Astrocyte of the cerebellum (primary cell): Measurements from ENCODE around the gene TTC29.
A peak's percentile ranks its signal among the peaks of the same experiment; 100 is the strongest.

Source experiments
- DNase-seq: peaks from one replicate; pipeline ENCODE4 v3.0.0-alpha.2; 2011; ENCODE audit warnings: low read depth
- H3K4me3 ChIP-seq: 2 replicates; pipeline ENCODE4 v1.5.1; 2011; ENCODE audit warnings: mild to moderate bottlenecking, low read depth, low read length, moderate library complexity
- CTCF ChIP-seq: IDR thresholded peaks from 2 replicates; pipeline ENCODE4 v1.5.1; 2012; ENCODE audit warnings: low read length, low read depth, moderate library complexity, mild to moderate bottlenecking; ENCODE audit errors: missing control alignments
- in situ Hi-C: cut with HindIII; loops from 2 replicates; pipeline ENCODE4 v1.10.0; 2017; ENCODE audit warnings: low sequenced_read_pairs

TTC29 gene

GRCh38 chr4:146969126-146969525 is 23.5 kb upstream of the TTC29 start:
- DNase-seq = no peak
- no peak overlapping the region for H3K4me3 ChIP-seq
- in situ Hi-C loops = no loop called here
- TF ChIP-seq CTCF = no peak

DNA sequence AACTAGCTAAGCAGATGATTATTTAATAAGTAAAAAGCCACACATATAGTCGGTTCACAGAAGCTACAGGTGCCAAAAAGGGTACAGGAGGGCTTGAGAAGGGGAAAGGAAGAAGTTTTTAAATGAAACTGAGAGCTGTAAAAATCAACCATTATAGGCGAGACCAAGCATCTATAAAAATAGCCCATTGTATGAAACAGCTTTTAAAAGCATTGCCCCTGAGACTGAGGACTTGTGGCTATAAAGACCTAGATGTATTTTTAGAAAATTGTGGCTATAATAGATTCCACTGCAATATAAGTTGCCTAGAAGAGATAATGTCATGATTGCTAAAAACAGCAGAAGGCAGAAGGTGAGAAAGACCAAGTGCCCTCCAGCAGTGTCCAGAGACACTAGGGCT is 15.0 kb upstream of the TTC29 start:
- no peak overlapping the region for H3K4me3 ChIP-seq
- DNase-seq = no peak
- in situ Hi-C loops = no loop called here
- TF ChIP-seq CTCF = no peak

GRCh38 chr4:146959692-146960091 is 14.0 kb upstream of the TTC29 start:
- no peak for TF ChIP-seq CTCF
- in situ Hi-C loops = no loop called here
- no peak overlapping the region for H3K4me3 ChIP-seq
- no peak for DNase-seq

DNA sequence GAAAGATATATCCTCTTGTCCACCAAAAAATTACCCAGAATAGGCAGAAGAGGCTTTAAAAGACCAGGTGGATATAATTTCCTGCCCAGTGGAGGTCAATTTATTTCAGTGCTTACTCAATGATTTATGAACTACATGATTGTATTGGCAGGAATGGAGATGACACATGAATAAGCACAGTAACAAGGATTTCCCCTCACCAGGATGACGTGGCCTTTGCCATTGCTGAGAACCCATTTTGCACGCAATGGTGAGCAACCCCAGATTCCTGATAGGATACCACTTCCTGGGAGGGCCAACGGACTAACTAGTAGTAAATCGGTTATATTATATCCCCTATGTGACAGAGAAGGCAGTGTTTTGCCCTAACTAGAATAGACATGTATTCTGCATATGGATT is 11.6 kb upstream of the TTC29 start:
- H3K4me3 ChIP-seq = no peak overlapping the region
- in situ Hi-C loops = no loop called here
- no peak for TF ChIP-seq CTCF
- peak; percentile 32 for DNase-seq

DNA sequence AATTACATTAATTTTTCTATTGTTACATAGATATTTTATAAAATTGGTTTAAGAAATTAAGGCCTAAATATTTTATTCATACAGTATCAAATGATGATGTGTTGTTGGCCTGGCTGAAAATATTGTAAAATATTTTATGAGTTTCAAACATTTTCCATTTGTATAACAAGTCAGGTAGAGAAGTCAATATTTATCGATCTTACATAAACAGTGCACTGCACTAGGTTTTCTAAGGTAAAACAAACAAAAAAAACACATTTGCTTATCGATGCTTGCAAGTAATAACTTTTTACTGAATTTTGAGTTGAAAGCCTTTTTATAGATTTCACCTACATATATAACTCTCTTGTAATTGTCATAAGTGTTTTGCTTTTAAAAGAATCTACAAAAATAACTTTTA is 7.2 kb upstream of the TTC29 start:
- no peak overlapping the region for H3K4me3 ChIP-seq
- no peak for DNase-seq

GRCh38 chr4:146949559-146949958 is 3.9 kb upstream of the TTC29 start:
- in situ Hi-C loops = no loop called here
- TF ChIP-seq CTCF = no peak
- no peak overlapping the region for H3K4me3 ChIP-seq
- no peak for DNase-seq

More for the DNA sequence above, 7.2 kb upstream of the TTC29 start:
- TF ChIP-seq CTCF = no peak
- in situ Hi-C loops = no loop called here
